Neural progenitor cell (in vitro differentiated cells): ENCODE results near the gene BMERB1. TPM values are rescaled to one million over a fixed set of nuclear protein-coding genes. Genes with fewer than 3 reads are reported as not detected.
"Not testable (repeated sequence)": the region's sequence is repeated elsewhere in the genome, so short reads cannot be mapped to it uniquely, and the experiment has no call there.

Experiments used
- DNase-seq: peaks from one replicate; pipeline ENCODE4 v3.0.0-alpha.2; 2016; ENCODE audit warnings: low spot score
- H2AFZ ChIP-seq: fragments of 200-600 bp; sonication (generic); replicated peaks from 2 replicates; pipeline ENCODE4 v1.6.1; 2016; ENCODE audit warnings: antibody characterized with exemption
- H3F3A ChIP-seq: fragments of 200-600 bp; sonication (generic); 2 replicates; pipeline ENCODE4 v1.6.1; 2016; ENCODE audit warnings: antibody characterized with exemption, low read depth
- H3K27ac ChIP-seq: fragments of 200-600 bp; sonication (generic); 2 replicates; pipeline ENCODE4 v1.5.1; 2016; ENCODE audit warnings: mild to moderate bottlenecking
- H3K27me3 ChIP-seq: fragments of 200-600 bp; sonication (generic); 2 replicates; pipeline ENCODE4 v1.6.1; 2016; ENCODE audit warnings: mild to moderate bottlenecking, moderate library complexity
- H3K36me3 ChIP-seq: fragments of 200-600 bp; sonication (generic); 2 replicates; pipeline ENCODE4 v1.5.1; 2016
- H3K4me1 ChIP-seq: fragments of 200-600 bp; sonication (generic); 2 replicates; pipeline ENCODE4 v1.6.1; 2016; ENCODE audit warnings: mixed run types
- H3K4me2 ChIP-seq: fragments of 200-600 bp; sonication (generic); 2 replicates; pipeline ENCODE4 v1.6.1; 2016
- H3K4me3 ChIP-seq: fragments of 200-600 bp; sonication (generic); 2 replicates; pipeline ENCODE4 v1.5.1; 2016
- H3K79me2 ChIP-seq: fragments of 200-600 bp; sonication (generic); 2 replicates; pipeline ENCODE4 v1.6.1; 2016; ENCODE audit warnings: low read depth
- H3K9ac ChIP-seq: fragments of 200-600 bp; sonication (generic); 2 replicates; pipeline ENCODE4 v1.6.1; 2016
- H3K9me3 ChIP-seq: fragments of 200-600 bp; sonication (generic); 2 replicates; pipeline ENCODE4 v1.5.1; 2016; ENCODE audit warnings: low read depth
- H4K20me1 ChIP-seq: fragments of 200-600 bp; sonication (generic); 2 replicates; pipeline ENCODE4 v1.6.1; 2016; ENCODE audit warnings: low read depth
- H3K27ac Mint-ChIP-seq: 3 replicates; pipeline ENCODE4 v1.8.0; 2021; ENCODE audit warnings: mixed read lengths
- H3K27me3 Mint-ChIP-seq: 2 replicates; pipeline ENCODE4 v1.8.0; 2022; ENCODE audit warnings: low read depth, mild to moderate bottlenecking, inconsistent platforms, moderate library complexity, mixed read lengths; ENCODE audit not compliant: insufficient read depth
- H3K36me3 Mint-ChIP-seq: 3 replicates; pipeline ENCODE4 v1.8.0; 2021; ENCODE audit warnings: mixed read lengths
- H3K4me1 Mint-ChIP-seq: 3 replicates; pipeline ENCODE4 v1.8.0; 2021; ENCODE audit warnings: mixed read lengths
- H3K4me3 Mint-ChIP-seq: 3 replicates; pipeline ENCODE4 v1.8.0; 2021; ENCODE audit warnings: mild to moderate bottlenecking, moderate library complexity, mixed read lengths
- H3K9me3 Mint-ChIP-seq: 3 replicates; pipeline ENCODE4 v1.8.0; 2020; ENCODE audit warnings: mixed read lengths
- EZH2 ChIP-seq: fragments of 200-600 bp; sonication (generic); IDR thresholded peaks from 2 replicates; pipeline ENCODE4 v1.6.1; 2017; ENCODE audit warnings: antibody characterized with exemption, mild to moderate bottlenecking, moderate library complexity
- EZH2phosphoT487 ChIP-seq: fragments of 200-600 bp; sonication (generic); IDR thresholded peaks from 2 replicates; pipeline ENCODE4 v1.6.1; 2017; ENCODE audit warnings: antibody characterized with exemption
- total RNA-seq: library from RNA; depleted of rRNA; stranded (reverse); fragments of >200 nt; gene quantifications from 2 replicates; pipeline ENCODE4 v1.2.3, GENCODE V29; 2015; ENCODE audit warnings: low replicate concordance

The BMERB1 gene
- 39.0 and 44.6 TPM in 2 replicates for total RNA-seq

DNA sequence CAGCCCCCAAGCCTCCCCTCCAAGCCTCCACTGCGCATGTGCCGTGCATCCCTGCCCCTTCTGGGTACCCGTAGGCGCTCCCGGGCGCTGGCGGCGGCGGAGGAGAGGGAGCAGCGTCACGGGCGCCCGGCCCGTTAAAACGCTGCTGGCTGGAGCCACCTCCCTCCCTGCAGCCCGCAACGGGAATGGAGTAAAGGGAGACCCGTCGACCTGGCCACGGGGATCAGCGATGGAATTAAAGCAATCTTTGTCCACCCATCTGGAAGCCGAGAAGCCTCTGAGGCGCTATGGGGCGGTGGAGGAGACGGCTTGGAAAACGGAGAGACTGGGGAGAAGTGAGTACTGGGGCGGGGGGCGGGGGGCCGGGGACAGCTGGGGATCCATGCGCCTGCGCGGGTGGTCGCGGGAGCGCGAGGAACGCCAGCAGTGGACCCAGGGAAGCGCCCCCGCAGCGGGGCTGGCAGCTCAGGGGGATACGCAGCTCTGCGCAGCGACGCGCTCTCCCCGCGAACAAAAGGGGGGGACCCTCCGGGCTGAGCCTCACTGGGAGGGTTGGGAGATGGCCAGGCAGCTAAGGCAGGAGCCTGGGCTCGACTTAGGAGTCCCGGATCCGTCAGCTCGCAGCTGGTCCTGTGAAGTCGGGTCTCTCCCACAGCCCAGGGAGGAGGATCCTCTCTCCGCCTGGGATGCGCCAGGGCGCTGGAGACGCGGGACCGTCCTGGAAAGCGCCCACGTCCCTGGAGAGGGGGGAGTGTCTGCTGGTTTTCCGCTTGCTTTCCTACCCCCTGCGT lies at the start of gene BMERB1:
Gene BMERB1, plus strand, starts transcription at position 164 of the 791 bp plus-strand sequence. Its CDS starts 66 bp downstream, at position 230.
- peaks cover 17% of the 10 kb centered on the region for H3F3A ChIP-seq
- no peak within 1 kb of the TSS for H3K27ac ChIP-seq
- peak within 1 kb of the TSS; percentile 85 for H2AFZ ChIP-seq
- Mint-ChIP-seq H3K9me3 (no peaks in the 10 kb centered on the region), H3K27me3 (peaks cover 7% of the 10 kb centered on the region), H3K36me3 (no peaks in the 10 kb centered on the region), H3K27ac (no peak within 1 kb of the TSS), H3K4me1 (peaks cover 15% of the 10 kb centered on the region), H3K4me3 (peak within 1 kb of the TSS; percentile 91)
- peak within 1 kb of the TSS; percentile 22 for H3K9ac ChIP-seq
- no peaks in the 10 kb centered on the region for H3K9me3 ChIP-seq
- DNase-seq = peak; percentile 92
- H3K4me1 ChIP-seq = no peaks in the 10 kb centered on the region
- no peaks in the 10 kb centered on the region for H3K36me3 ChIP-seq
- peak within 1 kb of the TSS; percentile 76 for H3K4me3 ChIP-seq
- peaks cover 35% of the 10 kb centered on the region for H4K20me1 ChIP-seq
- H3K4me2 ChIP-seq = peak within 1 kb of the TSS; percentile 86
- H3K27me3 ChIP-seq = peaks cover 15% of the 10 kb centered on the region
- TF ChIP-seq EZH2phosphoT487 (no peak), EZH2 (peak; percentile 21)
- peaks cover 47% of the 10 kb centered on the region for H3K79me2 ChIP-seq

DNA sequence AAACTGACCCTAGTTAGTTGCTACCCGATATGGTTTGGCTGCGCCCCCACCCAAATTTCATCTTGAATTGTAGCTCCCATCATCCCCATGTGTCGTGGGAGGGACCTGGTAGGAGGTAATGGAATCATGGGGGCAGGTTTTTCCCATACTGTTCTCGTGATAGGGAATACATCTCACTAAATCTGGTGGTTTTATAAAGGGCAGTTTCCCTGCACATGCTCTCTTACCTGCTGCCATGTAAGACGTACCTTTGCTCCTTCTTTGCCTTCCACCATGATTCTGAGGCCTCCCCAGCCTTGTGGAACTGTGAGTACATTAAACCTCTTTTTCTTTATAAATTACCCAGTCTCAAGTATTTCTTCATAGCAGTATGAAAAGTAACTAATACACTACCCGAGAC lies 46.3 kb upstream of the BMERB1 start:
- H4K20me1 ChIP-seq, H3K4me1 ChIP-seq, H3K27me3 Mint-ChIP-seq, H3K79me2 ChIP-seq, H3K27me3 ChIP-seq, H3K4me2 ChIP-seq, H3K36me3 Mint-ChIP-seq, H3K36me3 ChIP-seq, H3K4me1 Mint-ChIP-seq, H3K9ac ChIP-seq, H3K27ac Mint-ChIP-seq, H3K4me3 ChIP-seq, H3F3A ChIP-seq, H3K9me3 ChIP-seq, H3K9me3 Mint-ChIP-seq, DNase-seq, H3K4me3 Mint-ChIP-seq, H3K27ac ChIP-seq, H2AFZ ChIP-seq: not testable (repeated sequence)

- H3K79me2 ChIP-seq, H2AFZ ChIP-seq, H3K36me3 Mint-ChIP-seq, H3K4me3 Mint-ChIP-seq, H3K27ac ChIP-seq, H3K4me1 ChIP-seq, H3K27me3 Mint-ChIP-seq, H3K36me3 ChIP-seq, H3K4me2 ChIP-seq, DNase-seq, H3K4me1 Mint-ChIP-seq, H3K9ac ChIP-seq, H3K27me3 ChIP-seq, H3K9me3 Mint-ChIP-seq, H4K20me1 ChIP-seq, H3K27ac Mint-ChIP-seq, H3K9me3 ChIP-seq, H3F3A ChIP-seq, H3K4me3 ChIP-seq: not testable (repeated sequence)
These were observed 44.5 kb upstream of the BMERB1 start for GRCh38 chr16:15389916-15390315.

DNA sequence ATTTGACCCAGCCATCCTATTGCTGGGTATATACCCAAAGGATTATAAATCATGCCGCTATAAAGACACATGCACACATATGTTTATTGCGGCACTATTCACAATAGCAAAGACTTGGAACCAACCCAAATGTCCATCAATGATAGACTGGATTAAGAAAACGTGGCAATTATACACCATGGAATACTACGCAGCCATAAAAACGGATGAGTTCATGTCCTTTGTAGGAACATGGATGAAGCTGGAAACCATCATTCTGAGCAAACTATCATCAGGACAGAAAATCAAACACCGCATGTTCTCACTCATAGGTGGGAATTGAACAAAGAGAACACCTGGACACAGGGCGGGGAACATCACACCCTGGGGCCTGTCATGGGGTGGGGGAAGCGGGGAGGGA lies 41.4 kb upstream of the BMERB1 start:
- H4K20me1 ChIP-seq, H3K9ac ChIP-seq, H3K4me2 ChIP-seq, H3K9me3 Mint-ChIP-seq, H3K36me3 ChIP-seq, H3K4me3 ChIP-seq, H3K4me1 Mint-ChIP-seq, H3K36me3 Mint-ChIP-seq, H3F3A ChIP-seq, H3K27me3 Mint-ChIP-seq, H3K4me3 Mint-ChIP-seq, H3K9me3 ChIP-seq, DNase-seq, H3K4me1 ChIP-seq, H3K79me2 ChIP-seq, H3K27ac Mint-ChIP-seq, H3K27ac ChIP-seq, H2AFZ ChIP-seq: not testable (repeated sequence)
- peaks cover 13% of the 10 kb centered on the region for H3K27me3 ChIP-seq

DNA sequence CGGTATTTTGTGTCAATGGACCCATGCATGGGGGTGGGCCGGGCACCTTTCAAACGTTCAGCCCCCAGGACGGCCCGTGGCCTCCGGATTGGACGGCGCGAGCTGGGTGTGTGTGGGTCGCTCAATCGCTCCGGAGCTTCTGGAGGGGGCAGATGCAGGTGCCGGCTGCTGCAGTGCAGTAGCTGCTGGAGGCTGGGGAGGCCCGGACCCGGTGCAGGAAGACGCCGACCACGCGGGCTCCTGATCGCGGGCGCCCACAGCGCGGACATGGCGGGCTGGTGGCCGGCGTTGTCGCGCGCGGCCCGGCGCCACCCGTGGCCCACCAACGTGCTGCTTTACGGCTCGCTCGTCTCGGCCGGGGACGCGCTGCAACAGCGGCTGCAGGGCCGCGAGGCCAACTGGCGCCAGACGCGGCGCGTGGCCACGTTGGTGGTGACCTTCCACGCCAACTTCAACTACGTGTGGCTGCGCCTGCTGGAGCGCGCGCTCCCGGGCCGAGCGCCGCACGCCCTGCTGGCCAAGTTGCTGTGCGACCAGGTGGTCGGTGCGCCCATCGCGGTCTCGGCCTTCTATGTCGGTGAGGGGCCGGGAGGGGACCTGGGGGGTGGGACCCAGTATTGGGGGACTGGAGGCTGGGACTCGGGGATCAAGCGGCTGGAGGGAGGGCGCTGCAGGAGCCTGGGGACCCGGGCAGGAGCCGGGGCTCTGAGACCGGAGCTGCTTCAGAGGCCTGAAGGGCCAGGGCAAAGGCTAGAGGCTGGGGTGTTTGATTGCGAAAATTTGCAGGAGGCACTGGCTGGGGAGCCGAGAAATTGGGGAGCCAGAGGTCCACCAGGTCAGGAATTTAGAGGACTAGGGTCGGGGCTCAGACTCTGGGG lies 38.5 kb upstream of the BMERB1 start, which contains the start of gene MPV17L:
Gene MPV17L, plus strand, starts transcription at position 124 of the 878 bp plus-strand sequence. Its CDS starts 144 bp downstream, at position 268.
- peak within 1 kb of the TSS; percentile 75 for H3K4me3 Mint-ChIP-seq
- not testable (repeated sequence) for H3K4me1 ChIP-seq, H3K36me3 Mint-ChIP-seq, H3K27me3 Mint-ChIP-seq, H3K27ac ChIP-seq, H3K79me2 ChIP-seq, H3K9me3 Mint-ChIP-seq, H3K36me3 ChIP-seq, H3K27ac Mint-ChIP-seq, H3K9me3 ChIP-seq, H3K9ac ChIP-seq, H3K4me1 Mint-ChIP-seq, H4K20me1 ChIP-seq, H3F3A ChIP-seq
- Histone ChIP-seq H3K27me3 (peaks cover 13% of the 10 kb centered on the region), H3K4me3 (peak within 1 kb of the TSS; percentile 47), H3K4me2 (peak within 1 kb of the TSS; percentile 70), H2AFZ (peak within 1 kb of the TSS; percentile 87)
- peak; percentile 26 for DNase-seq

- not testable (repeated sequence) for H3K36me3 Mint-ChIP-seq, DNase-seq, H3K27ac Mint-ChIP-seq, H3K27me3 Mint-ChIP-seq, H3K4me3 ChIP-seq, H3K9me3 ChIP-seq, H2AFZ ChIP-seq, H3K4me1 Mint-ChIP-seq, H3K36me3 ChIP-seq, H3K4me2 ChIP-seq, H4K20me1 ChIP-seq, H3K27ac ChIP-seq, H3K4me1 ChIP-seq, H3K9ac ChIP-seq, H3K79me2 ChIP-seq, H3K9me3 Mint-ChIP-seq, H3F3A ChIP-seq
- H3K4me3 Mint-ChIP-seq = peak overlapping the region; percentile 75
- H3K27me3 ChIP-seq = peaks cover 13% of the 10 kb centered on the region
These were observed 37.9 kb upstream of the BMERB1 start for GRCh38 chr16:15396509-15396829.
